Lower lobe of right lung (tissue), 2 donors: ENCODE results near the gene CEP57. TPM values are rescaled to one million over a fixed set of nuclear protein-coding genes. Genes with fewer than 3 reads are reported as not detected.
"Not testable (repeated sequence)": the region's sequence is repeated elsewhere in the genome, so short reads cannot be mapped to it uniquely, and the experiment has no call there.

Experiments
- ATAC-seq, 2 donors: fragments of 200-7000 bp; cut with Tn5 transposase; one replicate each; pipeline ENCODE4 v1.9.1; 2020 to 2022; ENCODE audit warnings: mild to moderate bottlenecking in 2 of 2, moderate library complexity in 2 of 2
- DNase-seq: peaks from one replicate; pipeline ENCODE4 v3.0.0-alpha.2; 2020
- H3K27ac ChIP-seq: fragments of 200-600 bp; one replicate; pipeline ENCODE4 v1.8.0; 2022
- H3K27me3 ChIP-seq: fragments of 200-600 bp; one replicate; pipeline ENCODE4 v1.8.0; 2022; ENCODE audit warnings: low read depth
- H3K36me3 ChIP-seq: fragments of 200-600 bp; one replicate; pipeline ENCODE4 v1.8.0; 2022; ENCODE audit warnings: mild to moderate bottlenecking
- H3K4me1 ChIP-seq: fragments of 200-600 bp; one replicate; pipeline ENCODE4 v1.8.0; 2022
- H3K4me3 ChIP-seq: fragments of 200-600 bp; one replicate; pipeline ENCODE4 v1.8.0; 2022; ENCODE audit warnings: mild to moderate bottlenecking
- H3K9me3 ChIP-seq: fragments of 200-600 bp; one replicate; pipeline ENCODE4 v1.8.0; 2022
- CTCF ChIP-seq: fragments of 200-600 bp; IDR thresholded peaks from one replicate; pipeline ENCODE4 v1.8.0; 2022; ENCODE audit warnings: antibody characterized with exemption, mild to moderate bottlenecking
- intact Hi-C: fragments of 100-400 bp; cut with DNase I; formaldehyde crosslinking; loops from one replicate; pipeline ENCODE4 v1.11.0; 2022
- total RNA-seq: library from RNA; stranded (reverse); fragmentation: NEBNext Ultra II Directional; extraction: Animal tissue kit (Norgen Biotek cat#: 25700); gene quantifications from one replicate; pipeline ENCODE4 v1.2.1, GENCODE V29; 2021
- donor health status: DM: no; HTN: yes; CAD: no; lungs with severe emphysema.

CEP57 gene
- total RNA-seq, 1 donor from 2014 or later = 30.2 TPM

DNA sequence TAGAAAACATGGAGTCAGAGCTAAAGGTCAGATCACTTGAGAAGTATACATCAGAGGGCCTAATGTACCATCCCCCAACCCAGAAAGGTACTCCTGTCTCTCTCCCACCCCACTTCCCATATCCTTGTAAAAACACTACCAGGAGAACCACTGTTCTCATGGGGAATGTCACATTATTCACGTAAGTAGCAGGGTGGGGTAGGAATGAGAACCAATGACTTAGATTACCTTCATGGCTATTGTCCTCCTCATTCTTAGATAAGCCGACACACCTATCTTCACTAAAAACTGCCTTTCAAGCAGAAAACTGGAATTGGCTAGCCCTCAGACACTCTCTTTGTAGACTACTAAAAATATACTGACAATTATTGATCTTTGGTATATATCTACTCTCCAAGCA is 63.6 kb downstream of the CEP57 start:
- H3K4me3 ChIP-seq = no peak overlapping the region
- intact Hi-C loops = no loop called here

GRCh38 chr11:95854362-95854761 is 64.1 kb downstream of the CEP57 start:
- intact Hi-C loops, ATAC-seq: not testable (repeated sequence)
- peaks cover 31% of the 10 kb centered on the region for H3K36me3 ChIP-seq

More for the DNA sequence above, 63.6 kb downstream of the CEP57 start:
- DNase-seq (no peak), ATAC-seq (peak; percentile 21 to 49)
- Histone ChIP-seq H3K36me3 (peaks cover 31% of the 10 kb centered on the region), H3K4me1 (peaks cover 5% of the 10 kb centered on the region), H3K27ac (no peak overlapping the region), H3K9me3 (no peaks in the 10 kb centered on the region), H3K27me3 (no peaks in the 10 kb centered on the region)
- no peak for TF ChIP-seq CTCF

GRCh38 chr11:95860024-95860423 is 69.7 kb downstream of the CEP57 start:
- H3K4me3 ChIP-seq, H3K27ac ChIP-seq, H3K27me3 ChIP-seq, DNase-seq, ATAC-seq, H3K4me1 ChIP-seq, H3K9me3 ChIP-seq, intact Hi-C loops: not testable (repeated sequence)
- H3K36me3 ChIP-seq = peaks cover 36% of the 10 kb centered on the region

More at GRCh38 chr11:95854362-95854761, 64.1 kb downstream of the CEP57 start:
- H3K27me3 ChIP-seq, H3K9me3 ChIP-seq, H3K27ac ChIP-seq, H3K4me1 ChIP-seq, H3K4me3 ChIP-seq, DNase-seq: not testable (repeated sequence)

DNA sequence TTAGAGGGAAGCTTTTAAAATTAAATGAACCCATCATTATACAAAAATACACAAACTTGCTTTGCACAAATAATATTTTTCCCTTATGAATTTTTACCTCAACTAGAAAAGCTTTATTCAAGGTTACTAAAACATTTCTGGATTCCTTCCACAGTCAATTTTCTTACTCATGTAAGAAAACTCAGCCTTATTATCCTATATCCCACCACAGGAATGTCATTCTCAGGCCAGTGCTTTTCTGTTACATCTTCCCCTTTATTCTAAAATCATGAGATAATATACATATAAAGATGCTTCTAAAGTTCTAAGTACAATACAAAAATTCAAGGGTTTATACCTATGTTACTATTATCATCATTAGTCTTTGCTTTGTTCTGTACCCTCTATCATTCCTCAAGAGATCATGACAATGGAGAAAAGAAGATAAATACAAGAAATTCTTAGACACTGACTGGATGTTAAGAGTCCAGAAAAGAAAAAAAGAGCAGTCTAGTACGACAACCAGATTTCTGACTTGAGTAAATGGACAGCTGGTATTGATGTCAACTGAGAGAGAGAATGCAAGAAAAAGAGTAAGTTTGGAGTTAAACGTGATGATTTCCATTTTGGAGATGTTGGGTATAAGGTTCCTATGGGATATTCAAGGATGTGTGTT is 73.3 kb downstream of the CEP57 start:
- Histone ChIP-seq H3K9me3 (no peaks in the 10 kb centered on the region), H3K27me3 (no peaks in the 10 kb centered on the region), H3K36me3 (peaks cover 18% of the 10 kb centered on the region), H3K4me3 (no peak overlapping the region), H3K4me1 (no peaks in the 10 kb centered on the region), H3K27ac (no peak overlapping the region)
- DNase-seq (no peak), ATAC-seq (no peak)
- intact Hi-C loops = no loop called here
- TF ChIP-seq CTCF = no peak

GRCh38 chr11:95867105-95867504 is 76.8 kb downstream of the CEP57 start:
- no peak for TF ChIP-seq CTCF
- Histone ChIP-seq H3K4me3 (no peak overlapping the region), H3K36me3 (peaks cover 7% of the 10 kb centered on the region), H3K27ac (no peak overlapping the region), H3K9me3 (no peaks in the 10 kb centered on the region), H3K27me3 (no peaks in the 10 kb centered on the region), H3K4me1 (no peaks in the 10 kb centered on the region)
- no peak for ATAC-seq
- no peak for DNase-seq
- intact Hi-C loops = no loop called here

- H3K9me3 ChIP-seq, DNase-seq, H3K36me3 ChIP-seq, H3K27me3 ChIP-seq, ATAC-seq, H3K27ac ChIP-seq, intact Hi-C loops, H3K4me3 ChIP-seq, H3K4me1 ChIP-seq: not testable (repeated sequence)
Measured at GRCh38 chr11:95870877-95871276, 80.6 kb downstream of the CEP57 start.

GRCh38 chr11:95877291-95877690 is 87.0 kb downstream of the CEP57 start:
- H3K27me3 ChIP-seq = no peaks in the 10 kb centered on the region
- no peak for TF ChIP-seq CTCF
- DNase-seq = no peak
- H3K4me1 ChIP-seq = no peaks in the 10 kb centered on the region
- H3K36me3 ChIP-seq = peaks cover 5% of the 10 kb centered on the region
- H3K27ac ChIP-seq = no peak overlapping the region
- no peaks in the 10 kb centered on the region for H3K9me3 ChIP-seq
- no peak overlapping the region for H3K4me3 ChIP-seq
- ATAC-seq = no peak
- intact Hi-C loops = no loop called here

Other genes with a start within 250 kb of the CEP57 start
- 22.6 TPM for gene FAM76B, start 716 bp upstream of the CEP57 start, total RNA-seq
- gene MTMR2, start 133.6 kb downstream of the CEP57 start, total RNA-seq = 24.9 TPM